Ovary (tissue), 9 donors: ENCODE measurements around the gene APOBEC4. TPM values are rescaled to one million over a fixed set of nuclear protein-coding genes. Genes with fewer than 3 reads are reported as not detected.

Experiments used
- DNase-seq, 5 donors: peaks; one replicate each; pipeline ENCODE4 v3.0.0-alpha.2; 2019 to 2020
- H3K27ac ChIP-seq, 2 donors: fragments of 200-600 bp; one replicate each; pipeline versions ENCODE4 v1.5.1 to v1.8.0; 2019 to 2022
- H3K27me3 ChIP-seq: fragments of 200-600 bp; one replicate; pipeline ENCODE4 v1.8.0; 2022
- H3K36me3 ChIP-seq: fragments of 200-600 bp; sonication (generic); one replicate; pipeline ENCODE4 v1.5.1; 2019
- H3K4me1 ChIP-seq: one replicate; pipeline ENCODE4 v1.8.1; 2013; ENCODE audit warnings: mild to moderate bottlenecking, moderate library complexity; ENCODE audit not compliant: insufficient read depth
- H3K4me3 ChIP-seq: fragments of 200-600 bp; sonication (generic); one replicate; pipeline ENCODE4 v1.5.1; 2017
- H3K9me3 ChIP-seq, 2 donors: fragments of 200-600 bp in 1 of 2; sonication (generic) in 1 of 2; one replicate each; pipeline versions ENCODE4 v1.5.1 to v1.8.1; 2013 to 2019; ENCODE audit warnings: mild to moderate bottlenecking in 1 of 2, moderate library complexity in 1 of 2
- CTCF ChIP-seq, 3 donors: fragments of 450-650 bp in 2 of 3; fragments of 200-600 bp in 1 of 3; IDR thresholded peaks; one replicate each; pipeline versions ENCODE4 v1.5.1 to v1.8.0; 2016 to 2022; ENCODE audit warnings: antibody characterized with exemption in 3 of 3, mild to moderate bottlenecking in 1 of 3
- EP300 ChIP-seq: sonication (generic); formaldehyde crosslinking; IDR thresholded peaks from one replicate; pipeline ENCODE4 v1.6.1; 2017; ENCODE audit warnings: antibody characterized with exemption
- POLR2A ChIP-seq: fragments of 450-650 bp; IDR thresholded peaks from one replicate; pipeline ENCODE4 v1.6.1; 2017; ENCODE audit warnings: antibody characterized with exemption, mild to moderate bottlenecking, moderate library complexity
- WGBS, 3 donors: extraction: QIAGEN DNeasy Blood & Tissue Kit in 1 of 3; methylation state at CpG; one replicate each; pipeline versions ENCODE4 v1.1.5 to v1.1.7; 2013 to 2017; 5-methylcytosine and 5-hydroxymethylcytosine counted together
- intact Hi-C, 4 donors: fragments of 100-400 bp; cut with DNase I; formaldehyde crosslinking; loops; one replicate each; pipeline versions ENCODE4 v1.11.0 to v1.15.1; 2022 to 2023
- polyA plus RNA-seq, 2 donors: library from polyadenylated mRNA; stranded (reverse); fragments of 200-250 nt in 1 of 2; fragments of 350-450 nt in 1 of 2; fragmentation: Illumina TruSeq in 1 of 2; extraction: RNeasy Lipid Tissue Mini Kit (QIAGEN cat#74804) in 1 of 2; gene quantifications; one replicate each; pipeline ENCODE4 v1.2.3, GENCODE V29; 2013 to 2014
- total RNA-seq, 7 donors: library from RNA; depleted of rRNA in 2 of 7; stranded (reverse); fragments of >200 nt in 2 of 7; fragmentation: NEBNext Ultra II Directional in 3 of 7; extraction: Animal tissue kit (Norgen Biotek cat#: 25700) in 3 of 7; gene quantifications; one replicate each; pipeline versions ENCODE4 v1.1.0 to v1.2.4, GENCODE V29; 2016 to 2023
- donor health status: DM: no; HTN: no; CAD: no; lungs with moderate emphysema.
- donor health status: DM: no; HTN: no; CAD: no.
- donor health status: Bipolar disorder and iron deficiency.
- donor health status: DM: yes; HTN: yes; CAD: no.
- donor health status: DM: no; HTN: no; CAD: no.
- donor health status: DM: yes; HTN: yes; CAD: no.

Gene APOBEC4
- total and polyA plus RNA-seq, 9 donors: 0.12 to 2.0 (median 0.46) TPM; not detected in 5

- TF ChIP-seq EP300 (no peak), POLR2A (no peak), CTCF (IDR thresholded peaks at IDR 0.05) (no peak)
- H3K36me3 ChIP-seq: no peaks in the 10 kb centered on the region
- intact Hi-C loops: no loop called here
- DNase-seq: no peak
- no peak overlapping the region for H3K4me3 ChIP-seq
- H3K4me1 ChIP-seq: peaks cover 12% of the 10 kb centered on the region
- WGBS, 3 donors: 62 to 65% (median 64%) methylated on average over 3 of the region's 3 CpGs
- no peaks in the 10 kb centered on the region for H3K9me3 ChIP-seq
- no peaks in the 10 kb centered on the region for H3K27me3 ChIP-seq
- H3K27ac ChIP-seq: no peak overlapping the region
Observed at GRCh38 chr1:183612407-183612806, 40.7 kb downstream of the APOBEC4 start.

GRCh38 chr1:183611021-183611420, 42.1 kb downstream of the APOBEC4 start:
- Histone ChIP-seq H3K36me3 (no peaks in the 10 kb centered on the region), H3K4me1 (peaks cover 12% of the 10 kb centered on the region), H3K27ac (no peak overlapping the region), H3K27me3 (no peaks in the 10 kb centered on the region), H3K9me3 (no peaks in the 10 kb centered on the region), H3K4me3 (no peak overlapping the region)
- intact Hi-C loops: no loop called here
- DNase-seq: no peak
- 26 to 62% (median 54%) methylated on average over 2 of the region's 2 CpGs for WGBS, 3 donors
- TF ChIP-seq CTCF (IDR thresholded peaks at IDR 0.05) (no peak), EP300 (no peak), POLR2A (no peak)

GRCh38 chr1:183609759-183610452, 43.2 kb downstream of the APOBEC4 start:
- no peaks in the 10 kb centered on the region for H3K27me3 ChIP-seq
- WGBS, 3 donors: 4 to 8% (median 4%) methylated on average over 3 of the region's 3 CpGs
- no peaks in the 10 kb centered on the region for H3K9me3 ChIP-seq
- TF ChIP-seq CTCF (IDR thresholded peaks at IDR 0.05) (no peak), EP300 (no peak), POLR2A (no peak)
- intact Hi-C loops: no loop called here
- H3K36me3 ChIP-seq: no peaks in the 10 kb centered on the region
- no peak for DNase-seq
- peak overlapping the region in 1 of 2 donors; percentile 52 for H3K27ac ChIP-seq
- H3K4me3 ChIP-seq: no peak overlapping the region
- peaks cover 12% of the 10 kb centered on the region for H3K4me1 ChIP-seq

- 6 to 8% (median 7%) methylated on average over 5 of the region's 5 CpGs for WGBS, 3 donors
- peak; percentile 38 to 69 (median 54) for DNase-seq
- TF ChIP-seq POLR2A (no peak), CTCF (IDR thresholded peaks at IDR 0.05) (peak in 2 of 3 donors; percentile 57 to 65)
- peak overlapping the region in 1 of 2 donors; percentile 52 for H3K27ac ChIP-seq
- H3K27me3 ChIP-seq: no peaks in the 10 kb centered on the region
- peaks cover 12% of the 10 kb centered on the region for H3K4me1 ChIP-seq
- no peaks in the 10 kb centered on the region for H3K9me3 ChIP-seq
- no peak overlapping the region for H3K4me3 ChIP-seq
- intact Hi-C loops: no loop called here
- H3K36me3 ChIP-seq: no peaks in the 10 kb centered on the region
Observed at GRCh38 chr1:183609313-183609712, 43.8 kb downstream of the APOBEC4 start.
